KMS-11 (cell line): ENCODE results near the gene CNIH3.

ENCODE experiments used
- H2AFZ ChIP-seq: fragments of 200-600 bp; sonication (generic); 2 replicates; pipeline ENCODE4 v1.6.1; 2016; ENCODE audit warnings: antibody characterized with exemption, mixed run types, low read depth
- H3K27ac ChIP-seq: fragments of 200-600 bp; sonication (generic); 2 replicates; pipeline ENCODE4 v1.6.1; 2016; ENCODE audit warnings: mild to moderate bottlenecking, mixed run types
- H3K27me3 ChIP-seq: fragments of 200-600 bp; sonication (generic); 2 replicates; pipeline ENCODE4 v1.6.1; 2017; ENCODE audit warnings: mild to moderate bottlenecking, low read depth, mixed run types, moderate library complexity; ENCODE audit not compliant: insufficient read depth
- H3K36me3 ChIP-seq: fragments of 200-600 bp; sonication (generic); 2 replicates; pipeline ENCODE4 v1.6.1; 2017; ENCODE audit warnings: mild to moderate bottlenecking, mixed run types; ENCODE audit not compliant: insufficient read depth
- H3K4me1 ChIP-seq: fragments of 200-600 bp; sonication (generic); 2 replicates; pipeline ENCODE4 v1.6.1; 2016; ENCODE audit warnings: mild to moderate bottlenecking, low read depth, mixed run types; ENCODE audit not compliant: poor library complexity, severe bottlenecking
- H3K4me2 ChIP-seq: fragments of 200-600 bp; sonication (generic); 2 replicates; pipeline ENCODE4 v1.7.0; 2016; ENCODE audit warnings: mild to moderate bottlenecking, mixed run types
- H3K4me3 ChIP-seq: fragments of 200-600 bp; sonication (generic); IDR thresholded peaks from 2 replicates; pipeline ENCODE4 v1.6.1; 2017; ENCODE audit warnings: low read depth, low read length, mixed read lengths; ENCODE audit not compliant: insufficient read depth
- H3K79me2 ChIP-seq: fragments of 200-600 bp; sonication (generic); 2 replicates; pipeline ENCODE4 v1.6.1; 2016; ENCODE audit warnings: low read depth, mixed run types; ENCODE audit not compliant: insufficient read depth
- H3K9ac ChIP-seq: fragments of 200-600 bp; sonication (generic); 2 replicates; pipeline ENCODE4 v1.6.1; 2016; ENCODE audit warnings: mild to moderate bottlenecking, mixed run types
- H4K20me1 ChIP-seq: fragments of 200-600 bp; sonication (generic); 2 replicates; pipeline ENCODE4 v1.6.1; 2016; ENCODE audit warnings: mild to moderate bottlenecking, mixed run types; ENCODE audit not compliant: insufficient read depth
- TF ChIP-seq, protein P1 (sequence below): fragments of 200-600 bp; sonication (generic); conservative IDR thresholded peaks from 2 replicates; pipeline ENCODE4 v1.6.1; 2017; ENCODE audit warnings: low read depth, mild to moderate bottlenecking, antibody characterized with exemption, low read length, moderate library complexity, mixed read lengths

CNIH3 gene

DNA sequence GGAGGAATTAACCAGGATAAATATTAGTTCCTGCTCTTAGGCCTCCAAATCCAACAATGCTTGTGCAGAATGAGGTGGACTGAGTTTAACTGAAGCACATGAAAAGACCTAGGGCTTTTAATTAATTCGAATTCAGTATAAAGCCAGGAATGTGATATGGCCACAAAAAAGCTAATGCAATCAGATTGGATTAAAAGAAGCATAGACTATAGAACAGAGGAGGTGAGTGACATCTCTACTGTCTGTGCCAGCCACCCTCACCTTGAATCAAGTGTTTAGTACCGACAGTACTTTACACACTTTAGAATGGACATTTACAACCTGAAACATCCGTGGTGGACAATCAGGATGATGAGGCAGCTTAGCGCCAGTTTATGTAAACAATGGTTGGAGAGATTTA is 62.1 kb downstream of the CNIH3 start:
- H4K20me1 ChIP-seq: no peaks in the 10 kb centered on the region
- TF ChIP-seq, protein P1, sequence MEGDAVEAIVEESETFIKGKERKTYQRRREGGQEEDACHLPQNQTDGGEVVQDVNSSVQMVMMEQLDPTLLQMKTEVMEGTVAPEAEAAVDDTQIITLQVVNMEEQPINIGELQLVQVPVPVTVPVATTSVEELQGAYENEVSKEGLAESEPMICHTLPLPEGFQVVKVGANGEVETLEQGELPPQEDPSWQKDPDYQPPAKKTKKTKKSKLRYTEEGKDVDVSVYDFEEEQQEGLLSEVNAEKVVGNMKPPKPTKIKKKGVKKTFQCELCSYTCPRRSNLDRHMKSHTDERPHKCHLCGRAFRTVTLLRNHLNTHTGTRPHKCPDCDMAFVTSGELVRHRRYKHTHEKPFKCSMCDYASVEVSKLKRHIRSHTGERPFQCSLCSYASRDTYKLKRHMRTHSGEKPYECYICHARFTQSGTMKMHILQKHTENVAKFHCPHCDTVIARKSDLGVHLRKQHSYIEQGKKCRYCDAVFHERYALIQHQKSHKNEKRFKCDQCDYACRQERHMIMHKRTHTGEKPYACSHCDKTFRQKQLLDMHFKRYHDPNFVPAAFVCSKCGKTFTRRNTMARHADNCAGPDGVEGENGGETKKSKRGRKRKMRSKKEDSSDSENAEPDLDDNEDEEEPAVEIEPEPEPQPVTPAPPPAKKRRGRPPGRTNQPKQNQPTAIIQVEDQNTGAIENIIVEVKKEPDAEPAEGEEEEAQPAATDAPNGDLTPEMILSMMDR: no peak
- H3K4me2 ChIP-seq: no peak overlapping the region
- no peak overlapping the region for H2AFZ ChIP-seq
- no peak overlapping the region for H3K9ac ChIP-seq
- no peaks in the 10 kb centered on the region for H3K79me2 ChIP-seq
- H3K4me3 ChIP-seq: no peak overlapping the region
- no peaks in the 10 kb centered on the region for H3K4me1 ChIP-seq
- no peaks in the 10 kb centered on the region for H3K27me3 ChIP-seq
- H3K27ac ChIP-seq: no peak overlapping the region
- H3K36me3 ChIP-seq: no peaks in the 10 kb centered on the region

GRCh38 chr1:224679606-224680005 is 63.5 kb downstream of the CNIH3 start:
- Histone ChIP-seq H2AFZ (no peak overlapping the region), H3K27ac (no peak overlapping the region), H3K36me3 (no peaks in the 10 kb centered on the region), H3K4me1 (no peaks in the 10 kb centered on the region), H3K27me3 (no peaks in the 10 kb centered on the region), H4K20me1 (no peaks in the 10 kb centered on the region), H3K9ac (no peak overlapping the region), H3K4me2 (no peak overlapping the region), H3K79me2 (no peaks in the 10 kb centered on the region), H3K4me3 (no peak overlapping the region)
- TF ChIP-seq, protein P1: no peak

- no peak overlapping the region for H3K9ac ChIP-seq
- H4K20me1 ChIP-seq: no peaks in the 10 kb centered on the region
- no peak overlapping the region for H2AFZ ChIP-seq
- TF ChIP-seq, protein P1: no peak
- H3K36me3 ChIP-seq: no peaks in the 10 kb centered on the region
- no peak overlapping the region for H3K27ac ChIP-seq
- H3K4me2 ChIP-seq: no peak overlapping the region
- no peak overlapping the region for H3K4me3 ChIP-seq
- H3K27me3 ChIP-seq: no peaks in the 10 kb centered on the region
- no peaks in the 10 kb centered on the region for H3K4me1 ChIP-seq
- H3K79me2 ChIP-seq: no peaks in the 10 kb centered on the region
Observed at GRCh38 chr1:224681816-224682215, 65.7 kb downstream of the CNIH3 start.

DNA sequence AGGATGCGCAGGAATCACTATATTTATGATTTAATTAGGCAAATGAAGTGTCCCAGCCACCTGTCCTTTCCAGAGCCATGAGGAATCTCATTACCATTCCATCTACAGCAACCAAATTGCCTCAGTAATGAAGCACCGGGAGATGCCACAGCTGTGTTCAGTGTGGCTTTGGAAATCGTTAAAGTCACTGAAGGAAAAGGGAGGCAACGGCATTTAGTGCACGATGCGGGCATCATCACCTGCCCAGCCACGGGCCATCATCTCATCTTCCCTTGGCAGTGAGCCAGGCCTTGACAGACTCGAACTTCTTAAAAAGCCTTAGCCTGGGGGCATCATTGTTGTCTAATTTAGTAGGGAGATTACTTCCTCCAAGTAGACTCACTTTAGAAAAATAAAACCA is 67.8 kb downstream of the CNIH3 start:
- Histone ChIP-seq H2AFZ (no peak overlapping the region), H3K4me1 (no peaks in the 10 kb centered on the region), H3K27ac (no peak overlapping the region), H4K20me1 (no peaks in the 10 kb centered on the region), H3K27me3 (no peaks in the 10 kb centered on the region), H3K4me2 (no peak overlapping the region), H3K79me2 (no peaks in the 10 kb centered on the region), H3K36me3 (no peaks in the 10 kb centered on the region), H3K4me3 (no peak overlapping the region), H3K9ac (no peak overlapping the region)
- TF ChIP-seq, protein P1: no peak
